GM12892 (cell line): ENCODE measurements around the gene DDC.

Experiments used
- POLR2A ChIP-seq: IDR thresholded peaks from 2 replicates; pipeline ENCODE4 v1.6.1; 2011; ENCODE audit warnings: low read depth, low read length, control low read depth
- POLR2AphosphoS5 ChIP-seq: IDR thresholded peaks from 2 replicates; pipeline ENCODE4 v1.6.1; 2011; ENCODE audit warnings: low read depth, low read length, control low read depth
- TAF1 ChIP-seq: IDR thresholded peaks from 2 replicates; pipeline ENCODE4 v1.6.1; 2011; ENCODE audit warnings: low read depth, mild to moderate bottlenecking, control low read depth, low read length, borderline replicate concordance

DNA sequence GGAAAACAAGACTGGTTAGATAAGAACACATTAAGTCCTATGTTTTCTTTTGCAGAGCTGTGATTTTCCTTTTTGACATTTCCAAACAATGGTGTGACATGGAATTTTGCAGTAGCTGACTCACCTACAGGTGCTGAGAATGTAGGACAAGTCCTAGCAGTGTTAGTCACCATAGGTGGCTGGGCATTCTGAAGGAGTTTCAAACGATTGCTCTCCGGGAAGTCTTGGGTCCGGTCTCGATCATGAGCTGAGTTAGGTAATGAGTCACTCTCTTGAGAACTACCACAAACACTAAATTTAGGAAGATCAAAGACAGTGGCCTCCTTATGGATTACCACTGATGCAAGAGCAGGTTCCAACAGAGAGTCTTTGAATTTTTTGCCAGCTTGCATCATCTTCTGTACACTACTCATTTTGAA lies 118.7 kb downstream of the DDC start:
- no peak for TF ChIP-seq POLR2A
- TF ChIP-seq POLR2AphosphoS5, result no peak
- no peak for TF ChIP-seq TAF1
